Stimulated activated CD8-positive, alpha-beta memory T cell treated with anti-CD3 and anti-CD28 coated beads, Interleukin-15, amount 100 ng/mL, for 1 hour (primary cell): ENCODE data around the gene LRRTM3.

Source experiments
- DNase-seq: peaks from one replicate; pipeline ENCODE4 v3.0.0-alpha.2; 2020; ENCODE audit warnings: low read depth

The LRRTM3 gene

GRCh38 chr10:66925896-66926715 lies at the start of gene LRRTM3:
TSS of gene LRRTM3 (plus strand) at chr10:66926036.
- DNase-seq, result no peak

GRCh38 chr10:66877361-66877760 lies 48.5 kb upstream of the LRRTM3 start:
- DNase-seq, result no peak

DNA sequence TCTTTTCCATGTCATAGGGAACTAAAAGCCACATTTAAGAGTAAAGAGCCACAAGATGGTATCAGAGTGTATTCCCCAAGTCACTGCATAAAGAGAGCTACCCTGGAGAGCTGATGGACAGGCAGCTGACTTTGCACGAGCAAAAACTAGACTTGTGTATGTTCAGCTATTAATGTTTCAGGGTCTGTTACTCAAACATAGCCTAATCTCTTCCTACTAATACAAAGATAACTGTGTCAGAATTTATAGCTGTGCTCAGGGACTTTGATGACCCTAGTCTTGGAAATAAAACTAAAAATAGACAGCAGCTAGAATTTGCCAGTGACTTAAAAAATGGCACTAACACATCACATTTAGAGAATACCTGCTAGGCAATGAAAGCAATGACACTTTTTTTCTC lies 45.5 kb upstream of the LRRTM3 start:
- DNase-seq, result no peak

DNA sequence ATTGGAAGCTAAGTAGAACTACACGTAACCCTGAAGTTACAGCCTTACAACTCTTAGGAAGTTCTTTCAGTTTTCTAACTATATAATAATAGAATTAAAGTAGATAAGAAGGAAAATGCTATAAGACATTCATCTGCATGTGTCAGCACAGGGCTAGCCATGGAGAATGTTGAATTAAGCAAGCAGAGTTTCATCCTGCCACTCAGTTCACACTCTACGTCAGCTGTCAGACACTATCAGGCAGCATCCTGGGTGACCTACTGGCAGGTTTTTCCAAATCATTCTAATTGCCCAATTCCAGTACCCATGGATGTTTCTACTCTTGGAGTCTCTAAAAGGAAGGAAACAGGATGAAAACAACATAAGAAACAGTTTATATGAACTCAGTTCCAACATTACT lies 45.0 kb upstream of the LRRTM3 start:
- no peak for DNase-seq

GRCh38 chr10:66881814-66882213 lies 44.0 kb upstream of the LRRTM3 start:
- no peak for DNase-seq

GRCh38 chr10:66882271-66882670 lies 43.6 kb upstream of the LRRTM3 start:
- DNase-seq, result no peak

GRCh38 chr10:66886848-66887247 lies 39.0 kb upstream of the LRRTM3 start:
- no peak for DNase-seq

- DNase-seq, result no peak
Observed at GRCh38 chr10:66888237-66888636, 37.6 kb upstream of the LRRTM3 start.

GRCh38 chr10:66892871-66893270 lies 33.0 kb upstream of the LRRTM3 start:
- no peak for DNase-seq

- no peak for DNase-seq
Observed at GRCh38 chr10:66910671-66911070, 15.2 kb upstream of the LRRTM3 start.

- DNase-seq, result no peak
Observed at GRCh38 chr10:66916030-66916429, 9.8 kb upstream of the LRRTM3 start.

- DNase-seq, result no peak
Observed at GRCh38 chr10:66917104-66917503, 8.7 kb upstream of the LRRTM3 start.

DNA sequence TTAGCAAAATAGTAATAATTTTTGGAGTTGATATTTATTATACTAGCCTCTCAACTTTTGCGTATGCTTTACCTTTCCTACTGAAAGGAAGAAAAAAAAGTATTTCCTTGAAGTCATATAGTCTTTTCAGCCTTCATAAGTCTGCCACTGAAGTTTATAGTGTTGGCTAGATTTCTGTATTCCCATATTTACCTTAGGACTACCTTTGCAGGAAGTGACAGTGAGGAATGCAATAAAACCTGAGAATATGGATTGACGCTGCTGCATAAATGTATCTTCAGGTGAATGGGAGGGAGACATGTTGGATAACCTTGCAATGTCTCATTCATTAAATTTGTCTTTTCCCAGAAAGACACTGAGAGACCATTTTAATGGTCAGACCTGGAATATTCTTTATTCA lies 6.6 kb upstream of the LRRTM3 start:
- DNase-seq, result no peak

DNA sequence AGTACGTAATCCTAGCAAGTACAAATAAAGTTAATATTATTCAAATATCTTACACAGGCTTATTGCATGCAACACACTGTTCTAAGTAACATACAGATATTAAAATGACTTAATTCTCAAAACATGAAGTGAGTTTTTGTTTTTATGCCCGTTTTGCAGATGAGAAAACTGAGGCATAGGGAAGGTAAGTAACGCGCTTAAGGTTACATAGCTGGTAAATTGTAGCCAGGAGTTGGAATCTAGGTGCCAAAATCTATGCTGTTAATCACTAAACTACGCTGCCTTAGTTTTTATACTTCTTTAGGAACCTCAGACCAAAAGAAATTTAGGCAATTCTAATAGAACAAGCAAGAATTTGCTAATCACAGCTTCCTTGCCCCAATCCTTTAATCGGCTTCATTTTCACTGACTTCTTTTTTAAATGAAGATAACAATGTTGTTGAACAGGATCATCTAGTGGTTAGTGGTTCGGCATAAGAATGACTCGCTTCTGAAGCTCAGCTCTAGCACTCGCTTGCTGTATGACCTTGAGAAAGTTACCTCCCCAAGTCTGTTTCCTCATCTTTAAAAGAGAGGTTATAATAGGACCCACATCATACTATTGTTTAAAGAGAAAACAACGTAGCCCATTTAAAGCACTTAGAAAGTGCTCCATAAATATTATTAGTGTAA lies 1.0 kb upstream of the LRRTM3 start:
- DNase-seq, result no peak

DNA sequence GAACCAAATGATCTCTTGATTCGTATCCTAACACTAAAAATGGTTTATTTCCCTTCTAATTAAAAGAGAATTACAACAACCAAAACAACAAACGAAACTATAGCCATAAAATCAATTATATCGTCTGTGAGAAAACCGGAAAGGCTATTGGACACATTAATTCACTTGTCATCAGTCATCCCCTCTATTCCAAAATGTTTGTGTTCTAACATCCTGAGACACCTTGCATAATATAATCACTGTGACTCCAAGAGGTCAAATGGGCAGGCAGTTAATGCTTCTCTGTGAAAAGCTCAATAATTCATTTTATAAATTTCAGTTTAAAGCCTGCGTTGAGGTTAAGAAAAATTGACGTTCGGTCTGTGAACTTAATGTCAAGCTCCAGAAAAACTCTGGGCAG lies 463 bp upstream of the LRRTM3 start:
- no peak for DNase-seq

- no peak for DNase-seq
Observed at GRCh38 chr10:66926841-66927240, 1.0 kb downstream of the LRRTM3 start.

GRCh38 chr10:66927251-66927935 lies 1.6 kb downstream of the LRRTM3 start:
- no peak for DNase-seq

DNA sequence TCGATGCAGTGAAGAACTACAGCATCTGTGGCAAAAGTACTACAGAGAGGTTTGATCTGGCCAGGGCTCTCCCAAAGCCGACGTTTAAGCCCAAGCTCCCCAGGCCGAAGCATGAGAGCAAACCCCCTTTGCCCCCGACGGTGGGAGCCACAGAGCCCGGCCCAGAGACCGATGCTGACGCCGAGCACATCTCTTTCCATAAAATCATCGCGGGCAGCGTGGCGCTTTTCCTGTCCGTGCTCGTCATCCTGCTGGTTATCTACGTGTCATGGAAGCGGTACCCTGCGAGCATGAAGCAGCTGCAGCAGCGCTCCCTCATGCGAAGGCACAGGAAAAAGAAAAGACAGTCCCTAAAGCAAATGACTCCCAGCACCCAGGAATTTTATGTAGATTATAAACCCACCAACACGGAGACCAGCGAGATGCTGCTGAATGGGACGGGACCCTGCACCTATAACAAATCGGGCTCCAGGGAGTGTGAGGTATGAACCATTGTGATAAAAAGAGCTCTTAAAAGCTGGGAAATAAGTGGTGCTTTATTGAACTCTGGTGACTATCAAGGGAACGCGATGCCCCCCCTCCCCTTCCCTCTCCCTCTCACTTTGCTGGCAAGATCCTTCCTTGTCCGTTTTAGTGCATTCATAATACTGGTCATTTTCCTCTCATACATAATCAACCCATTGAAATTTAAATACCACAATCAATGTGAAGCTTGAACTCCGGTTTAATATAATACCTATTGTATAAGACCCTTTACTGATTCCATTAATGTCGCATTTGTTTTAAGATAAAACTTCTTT lies 2.3 kb downstream of the LRRTM3 start:
- no peak for DNase-seq

DNA sequence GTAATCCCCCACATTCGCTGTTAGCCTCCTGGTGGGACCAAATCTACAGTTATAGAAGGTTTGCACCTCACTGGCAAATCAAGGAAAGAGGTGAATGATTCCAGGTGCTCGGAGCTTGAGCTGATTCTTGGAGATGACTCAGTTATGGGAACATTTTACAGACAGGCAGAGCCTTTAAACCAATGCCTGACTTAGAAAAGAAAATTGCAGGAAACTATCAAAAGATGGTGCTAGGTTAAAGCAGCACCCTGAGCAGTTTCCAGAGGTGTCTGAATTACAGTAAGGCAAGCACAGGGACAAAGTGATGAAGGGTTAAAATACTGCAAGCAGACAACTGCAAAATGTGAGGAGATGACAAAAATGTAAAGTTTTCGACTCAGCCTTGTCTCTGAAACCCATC lies 2.9 kb downstream of the LRRTM3 start:
- no peak for DNase-seq

GRCh38 chr10:66929375-66929774 lies 3.5 kb downstream of the LRRTM3 start:
- DNase-seq, result no peak

DNA sequence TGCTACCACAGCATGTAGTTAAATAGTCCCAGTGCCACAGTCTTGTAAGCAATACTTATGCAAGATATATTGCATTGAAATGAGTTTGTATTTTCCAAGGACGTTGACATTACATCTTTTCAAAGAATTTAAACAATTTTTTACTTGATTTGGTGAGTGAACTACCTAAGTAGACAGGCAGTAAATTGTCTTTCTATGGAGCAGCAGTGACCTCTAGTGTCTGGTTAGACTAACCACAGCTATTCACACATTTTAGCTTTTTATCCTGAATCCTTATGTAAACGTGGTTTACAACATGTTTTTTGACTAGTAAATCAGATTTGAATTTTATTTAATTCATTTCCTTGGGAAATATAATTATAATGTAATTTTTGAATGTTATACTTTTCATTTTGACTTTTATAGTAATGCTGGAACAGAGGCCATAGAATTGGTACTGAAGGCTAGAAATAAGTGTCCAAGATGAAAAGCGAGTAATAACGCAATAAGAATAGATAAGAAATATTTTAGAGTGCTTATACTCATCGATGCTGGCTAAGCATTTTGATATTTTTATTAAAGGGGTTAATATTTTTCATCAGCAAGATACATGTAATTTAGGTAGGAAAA lies 5.6 kb downstream of the LRRTM3 start:
- DNase-seq, result no peak

DNA sequence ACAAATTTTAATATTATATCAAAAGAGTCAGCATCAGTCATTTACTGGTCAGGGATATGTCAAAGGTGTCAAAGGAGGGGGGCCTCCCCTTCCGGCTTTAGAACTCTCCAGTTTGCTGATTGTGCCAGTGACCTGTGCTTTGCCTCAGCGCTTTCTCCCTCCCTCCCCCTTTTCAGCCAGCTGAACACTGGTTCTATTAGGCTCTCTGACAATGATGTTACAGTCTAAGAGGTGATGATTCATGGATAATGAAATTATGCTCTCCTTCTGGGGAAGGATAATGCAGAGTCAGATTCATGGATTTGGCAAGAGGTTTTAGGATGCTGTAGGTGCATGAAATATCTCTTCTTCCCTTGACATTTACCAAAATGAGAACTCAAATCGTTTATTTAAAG lies 6.1 kb downstream of the LRRTM3 start:
- no peak for DNase-seq
